Tongue (tissue), 2 donors: ENCODE results near the gene C3orf18. TPM values are rescaled to one million over a fixed set of nuclear protein-coding genes. Genes with fewer than 3 reads are reported as not detected.

ENCODE experiments used
- DNase-seq: peaks from one replicate; pipeline ENCODE4 v3.0.0-alpha.2; 2015
- total RNA-seq: library from RNA; depleted of rRNA; stranded (reverse); fragments of >200 nt; gene quantifications from one replicate; pipeline ENCODE4 v1.2.3, GENCODE V29; 2014

Gene C3orf18
- total RNA-seq = 25.1 TPM

DNA sequence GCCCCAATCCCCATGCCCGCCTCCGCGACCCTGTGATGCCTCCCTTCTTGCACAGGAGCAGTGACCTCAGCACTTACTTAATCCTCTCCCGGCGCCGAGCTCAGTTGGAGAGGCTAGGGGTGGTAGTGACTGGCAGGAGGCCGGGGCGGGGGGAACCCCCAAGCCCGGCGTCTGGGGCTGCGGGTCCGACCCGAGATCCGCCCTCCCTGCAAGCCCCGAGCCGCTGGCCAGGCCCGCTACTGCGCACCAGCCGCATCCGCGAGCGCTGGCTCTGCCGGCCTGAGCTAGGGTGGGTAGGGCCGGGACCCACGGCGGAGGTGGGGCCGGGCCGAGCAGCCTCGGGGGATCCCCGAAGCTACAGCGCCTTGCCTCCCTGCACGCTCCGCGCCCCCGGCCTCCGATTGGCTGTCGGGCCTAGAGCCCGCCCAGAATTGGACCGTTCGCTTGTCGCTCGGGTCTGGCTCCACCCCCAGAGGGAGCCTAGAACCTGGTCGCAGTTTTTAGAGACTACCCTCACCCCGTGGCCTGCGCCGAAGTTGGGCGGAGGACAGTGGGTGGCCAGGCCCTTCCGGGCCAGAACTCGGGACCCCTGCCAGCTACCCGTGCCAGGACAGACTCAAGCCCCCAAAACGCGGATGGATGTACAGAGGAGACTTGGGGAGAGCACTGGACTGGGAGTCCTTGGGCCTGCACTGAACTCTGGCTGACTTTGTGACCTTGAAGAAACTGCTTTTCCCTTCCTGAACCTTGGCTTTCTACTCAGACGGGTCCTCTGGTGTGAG, at the start of gene C3orf18:
C3orf18 (minus strand) TSS at position 362 of the 782 bp plus-strand sequence. CDS start 2,048 bp downstream, outside the sequence.
- peak; percentile 93 for DNase-seq

DNA sequence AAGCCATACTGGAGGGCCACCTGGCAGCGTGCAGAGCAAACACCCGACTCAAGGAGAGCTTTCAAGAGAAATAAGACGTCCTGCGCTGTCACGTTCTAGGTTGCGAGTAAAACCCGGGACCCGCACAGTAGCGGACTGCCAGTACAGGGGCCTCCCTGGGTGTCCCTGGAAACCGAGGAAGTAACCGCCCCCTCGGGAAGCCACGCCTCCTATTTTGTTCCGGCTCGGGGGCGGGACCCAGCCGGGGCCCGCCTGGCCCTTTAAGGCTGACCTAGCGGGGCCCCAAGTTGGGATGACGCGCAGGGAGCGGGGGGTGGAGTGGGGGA, 49.2 kb upstream of the C3orf18 start:
- peak; percentile 94 for DNase-seq

DNA sequence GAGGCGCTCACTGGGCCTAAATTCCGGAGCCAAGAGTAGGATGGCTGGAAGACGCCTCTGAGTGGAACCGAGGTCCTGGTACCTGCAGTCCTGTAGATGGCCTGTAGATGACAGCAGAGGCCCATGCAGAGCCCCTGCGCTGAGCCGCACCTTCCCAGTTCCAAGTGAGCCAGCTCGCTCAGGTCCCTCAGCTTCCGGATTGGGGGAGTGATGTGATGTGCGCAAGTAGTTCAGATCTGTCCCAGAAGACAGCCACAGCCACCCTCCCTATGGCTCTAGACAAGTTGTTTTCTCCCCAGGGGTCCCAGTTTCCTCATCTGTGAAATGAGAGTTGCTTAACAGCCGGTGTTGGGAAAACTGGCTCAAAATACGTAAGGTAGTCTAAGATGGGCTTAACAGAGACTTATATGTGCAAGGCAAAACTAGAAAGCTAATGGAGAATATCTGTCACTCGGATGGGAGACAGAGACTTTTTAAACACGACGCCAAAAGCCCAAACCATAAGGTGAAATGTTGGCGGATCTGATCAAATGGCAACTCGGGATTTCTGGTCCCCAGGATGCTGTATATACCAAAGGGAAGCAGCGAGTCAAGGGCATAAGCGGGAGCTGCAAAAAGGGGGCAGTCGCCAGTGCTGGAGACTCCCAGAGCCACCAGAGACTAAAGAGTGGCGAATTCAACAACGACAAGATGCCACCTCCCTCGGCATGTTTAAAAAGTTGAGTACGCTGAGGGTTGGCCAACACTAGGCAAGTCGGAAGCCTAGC, 48.6 kb upstream of the C3orf18 start:
- DNase-seq = peak; percentile 93

DNA sequence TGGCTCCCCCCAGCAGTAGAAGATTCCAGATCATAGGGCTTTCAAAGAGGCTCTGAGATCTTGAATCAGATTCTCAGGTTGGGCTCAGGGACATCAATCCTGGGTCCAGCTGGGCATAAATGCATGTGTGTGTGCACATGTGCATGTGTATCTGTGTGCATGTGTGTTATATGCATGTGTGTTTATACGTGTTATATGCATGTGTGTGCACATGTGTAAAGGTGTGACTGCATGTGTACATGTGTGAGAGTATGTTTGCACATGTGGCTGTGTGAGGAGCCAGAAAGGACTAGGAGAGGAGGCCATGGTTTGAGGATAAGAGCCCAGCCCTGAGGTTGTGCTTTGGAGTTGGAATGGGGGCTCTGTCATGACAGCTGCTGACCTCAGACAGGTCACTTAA, 47.6 kb upstream of the C3orf18 start:
- DNase-seq = no peak

DNA sequence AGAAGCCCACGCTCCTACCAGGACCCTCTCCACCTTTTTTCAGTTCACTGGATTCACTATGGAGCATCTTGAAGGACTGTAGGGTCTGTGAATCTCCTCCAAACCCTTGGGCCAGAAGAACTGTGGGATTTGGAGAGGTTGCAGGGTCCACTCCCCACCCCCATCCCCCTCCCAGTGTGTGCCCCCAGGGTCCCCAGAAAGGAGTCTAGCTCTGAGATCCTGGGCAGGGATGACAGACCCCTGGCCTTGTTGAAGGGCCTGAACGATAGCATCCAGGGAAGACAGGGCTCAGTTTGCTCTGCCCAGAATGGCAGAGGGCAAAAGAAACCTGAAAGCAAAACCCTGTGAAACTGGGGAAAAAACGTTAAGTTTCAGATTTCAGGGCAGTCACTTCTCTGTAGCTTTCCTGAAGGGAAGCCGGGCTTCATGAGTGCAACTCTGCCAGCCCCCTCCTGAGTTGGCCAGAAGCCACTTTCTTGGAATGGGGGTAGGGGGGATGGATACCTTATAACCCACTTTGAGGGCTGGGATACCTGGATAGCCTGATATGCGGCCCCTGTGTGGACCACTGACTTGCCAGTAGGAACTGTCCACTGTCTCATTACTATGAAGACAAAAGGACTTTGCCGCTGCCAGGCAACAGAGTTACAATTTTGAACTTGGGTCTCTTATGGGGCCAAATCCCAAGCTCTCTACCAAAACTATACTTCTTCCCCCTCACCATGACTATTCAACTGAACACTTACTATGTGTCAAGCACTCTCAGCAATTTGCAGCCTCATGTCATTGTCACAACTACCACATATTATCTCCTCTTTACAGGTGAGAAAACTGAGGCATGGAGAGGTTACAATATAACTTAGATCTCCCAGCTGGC, 45.7 kb upstream of the C3orf18 start:
- no peak for DNase-seq

DNA sequence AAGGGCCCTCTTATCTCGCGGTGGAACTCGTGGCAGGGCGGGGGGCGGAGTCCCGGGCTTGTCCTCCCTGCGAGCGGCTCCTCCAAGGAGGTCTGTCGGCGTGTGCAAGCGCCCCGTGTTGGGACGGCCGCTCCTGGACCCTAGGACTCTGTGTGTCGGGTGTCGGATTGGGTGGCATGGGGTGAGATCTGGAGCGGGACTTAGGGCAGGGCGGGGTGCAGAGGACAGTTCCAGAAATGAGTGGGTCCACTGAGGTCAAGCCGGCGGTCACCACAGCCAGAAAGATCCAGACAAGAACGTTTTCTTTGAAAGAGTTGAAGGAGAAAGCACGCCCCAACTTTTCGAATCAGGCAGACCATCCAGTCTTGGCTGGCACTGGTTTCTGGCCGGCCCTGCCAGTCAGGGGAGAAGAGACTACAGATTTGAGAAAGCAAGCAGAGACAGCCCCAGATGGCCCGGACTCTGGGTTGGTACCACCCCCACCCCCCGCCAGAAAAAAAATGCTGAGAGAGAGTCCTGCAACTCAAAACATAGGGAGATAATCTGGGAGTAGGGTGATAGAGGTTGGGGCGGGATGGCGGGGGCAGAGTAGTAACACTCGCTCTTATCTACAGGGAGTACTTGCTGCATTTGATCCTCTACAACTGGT, 44.8 kb upstream of the C3orf18 start:
- no peak for DNase-seq

DNA sequence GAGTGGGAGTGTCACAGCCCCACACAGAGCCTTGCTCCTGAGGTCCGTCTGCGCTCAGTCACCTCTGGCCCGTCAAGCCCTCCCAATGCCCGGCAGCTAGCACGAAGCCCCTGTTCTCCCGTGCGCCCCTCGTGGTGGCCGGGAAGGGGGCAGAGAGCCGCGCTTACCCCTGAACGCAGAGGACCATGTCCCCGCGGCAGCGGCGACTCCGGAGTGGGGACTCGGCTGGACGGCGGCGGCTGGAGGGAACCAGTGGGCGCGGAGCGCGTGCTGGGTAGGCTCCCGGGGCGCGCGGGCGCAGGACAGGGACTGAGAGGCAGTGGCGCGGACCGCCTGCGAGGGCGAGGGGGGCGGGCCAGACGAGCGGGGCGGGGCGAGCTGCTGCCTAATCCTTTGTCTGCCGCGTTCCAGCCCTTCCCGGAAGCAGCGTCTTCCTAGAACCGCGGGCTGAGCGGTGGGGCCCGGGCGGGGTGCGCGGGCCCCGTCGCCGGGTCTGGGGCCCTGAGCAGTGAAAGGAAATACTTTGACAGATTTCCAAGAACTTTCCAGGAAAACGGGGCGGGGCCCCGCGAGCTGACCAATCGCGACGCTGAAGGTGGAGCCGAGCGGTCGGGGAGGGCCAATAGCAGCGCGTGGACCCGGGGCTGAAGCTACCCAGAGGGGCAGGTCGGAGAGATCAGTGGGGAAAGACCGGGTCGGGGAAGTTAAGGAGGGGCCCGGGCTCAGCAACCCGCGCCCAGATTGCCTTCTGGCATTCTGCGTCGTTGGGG, 44.1 kb upstream of the C3orf18 start, which contains the start of gene CISH:
CISH (minus strand) TSS at position 311 of the 770 bp plus-strand sequence; CDS start at position 187, 124 bp downstream.
- peak; percentile 98 for DNase-seq

DNA sequence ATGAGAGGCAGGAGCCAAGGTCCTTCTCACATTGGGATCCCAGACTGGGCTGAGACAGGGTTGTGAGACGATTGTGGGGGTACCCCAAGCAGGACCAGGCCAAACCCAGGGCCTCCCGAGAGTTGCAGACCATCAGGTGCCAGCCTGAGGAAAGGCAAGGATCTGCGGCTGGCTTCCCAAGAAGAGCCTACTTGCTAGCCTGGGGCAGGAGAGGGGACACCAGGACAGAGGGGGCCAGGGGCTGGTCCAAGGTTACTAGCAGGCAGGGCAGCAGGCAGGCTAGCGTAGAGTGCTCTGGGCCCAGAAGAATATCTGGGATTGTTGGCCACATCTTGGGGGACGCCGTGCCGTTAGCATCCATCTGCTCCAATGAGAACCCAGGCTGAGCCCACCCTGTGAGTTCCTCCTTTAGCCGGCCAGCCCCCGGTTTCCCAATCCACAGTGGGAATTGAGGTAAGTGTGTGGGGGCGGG, 43.5 kb upstream of the C3orf18 start:
- DNase-seq = no peak

DNA sequence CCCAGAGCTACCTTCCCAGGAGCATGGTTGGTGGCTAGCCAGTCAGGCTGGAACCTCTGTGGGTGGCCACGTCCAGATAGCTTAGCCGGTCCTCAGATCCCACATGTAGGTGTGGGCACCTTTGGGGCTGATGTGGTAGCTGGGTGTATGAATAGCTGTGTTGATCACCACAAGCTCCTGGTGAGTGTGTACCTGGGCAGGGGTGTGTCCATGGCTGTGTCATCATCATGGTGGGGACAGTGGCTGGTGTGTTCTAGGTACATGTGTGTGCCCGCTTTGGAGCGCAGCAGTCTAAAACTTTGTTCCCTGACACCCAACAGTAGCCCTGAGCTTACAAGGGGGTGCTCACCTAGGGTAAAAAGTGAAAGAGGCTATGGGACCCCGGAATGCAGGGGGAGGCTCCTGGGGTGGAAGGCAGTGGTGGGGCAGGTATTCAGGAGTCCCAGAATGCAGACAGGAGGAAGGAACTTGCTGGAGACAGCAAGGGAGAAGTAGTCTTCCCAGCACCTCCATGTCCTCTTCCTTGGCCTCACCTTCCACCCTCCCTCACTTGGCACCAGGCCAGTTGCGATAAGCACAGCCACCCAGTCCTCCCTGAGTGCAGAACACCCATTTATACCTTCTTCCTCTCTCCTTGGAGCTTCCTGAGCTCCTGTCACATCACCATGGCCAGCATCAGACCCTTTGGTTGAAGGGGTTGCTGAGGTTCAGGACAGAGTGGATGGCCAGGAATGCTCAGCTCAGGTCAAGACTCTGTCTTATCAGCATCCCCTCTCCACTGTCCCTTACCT, 42.8 kb upstream of the C3orf18 start:
- no peak for DNase-seq

DNA sequence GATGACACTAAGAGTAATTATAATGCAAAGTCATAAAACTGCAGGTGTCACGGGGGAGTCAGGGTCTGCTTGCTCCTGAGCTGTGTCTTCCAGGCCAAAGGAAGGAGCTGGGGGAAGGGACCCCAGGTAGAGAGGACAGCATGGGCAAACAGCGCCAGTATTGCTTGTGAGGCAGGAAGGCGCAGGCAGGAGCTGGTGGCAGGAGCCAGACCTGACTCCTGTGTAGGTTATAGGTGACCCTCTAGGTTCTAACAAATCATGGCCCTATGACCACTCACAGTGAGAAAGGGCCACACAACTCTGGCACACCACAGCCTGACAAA, 42.2 kb upstream of the C3orf18 start:
- DNase-seq = no peak

DNA sequence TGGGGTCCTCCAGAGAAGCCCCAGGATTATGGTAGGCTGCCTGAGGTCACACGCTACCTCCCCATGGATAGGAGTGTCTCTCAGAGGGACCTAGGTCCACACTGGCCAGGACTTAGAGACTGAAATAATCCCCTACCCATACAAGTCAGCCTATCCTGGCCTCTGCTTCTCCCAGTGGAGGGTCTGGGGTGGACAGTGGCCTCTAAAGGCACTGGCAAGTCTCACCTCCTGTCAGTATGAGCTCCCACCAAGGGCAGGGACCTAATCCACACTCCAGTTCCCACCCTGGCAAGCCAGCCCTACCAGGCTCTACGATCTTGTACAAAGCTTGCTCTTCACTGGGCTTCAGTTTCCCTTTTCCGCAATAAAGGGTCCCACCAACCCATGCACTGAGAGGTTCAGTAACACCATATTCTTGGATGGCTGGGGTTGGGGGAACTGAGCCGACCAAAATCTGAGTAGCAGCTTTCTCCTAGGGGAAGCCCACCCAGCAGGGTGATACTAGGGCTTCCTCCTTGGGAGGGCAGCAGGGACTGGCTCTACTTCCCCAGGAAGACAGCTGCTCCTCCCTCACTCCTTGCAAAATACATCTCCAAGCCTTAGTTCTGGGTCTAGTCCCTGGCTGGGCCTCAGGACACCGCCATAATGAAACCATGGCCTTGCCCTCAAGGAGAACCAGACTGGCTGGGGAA, 41.7 kb upstream of the C3orf18 start:
- no peak for DNase-seq

DNA sequence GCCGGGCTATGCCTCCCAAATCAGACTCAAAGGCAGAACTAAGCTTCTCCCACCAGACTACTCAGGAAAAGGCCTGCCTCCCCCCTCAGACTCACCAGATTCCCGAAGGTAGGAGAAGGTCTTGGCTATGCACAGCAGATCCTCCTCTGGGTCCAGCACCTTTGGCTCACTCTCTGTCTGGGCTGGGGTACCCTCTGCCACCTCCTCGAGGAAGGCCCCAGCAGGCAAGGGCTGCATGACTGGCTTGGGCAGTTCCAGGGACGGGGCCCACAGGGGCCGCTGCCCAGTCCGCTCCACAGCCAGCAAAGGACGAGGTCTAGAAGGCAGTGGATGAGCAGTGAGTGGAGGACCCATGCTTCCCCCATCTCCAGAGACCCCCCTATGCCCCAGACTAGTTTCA, 40.7 kb upstream of the C3orf18 start:
- no peak for DNase-seq

DNA sequence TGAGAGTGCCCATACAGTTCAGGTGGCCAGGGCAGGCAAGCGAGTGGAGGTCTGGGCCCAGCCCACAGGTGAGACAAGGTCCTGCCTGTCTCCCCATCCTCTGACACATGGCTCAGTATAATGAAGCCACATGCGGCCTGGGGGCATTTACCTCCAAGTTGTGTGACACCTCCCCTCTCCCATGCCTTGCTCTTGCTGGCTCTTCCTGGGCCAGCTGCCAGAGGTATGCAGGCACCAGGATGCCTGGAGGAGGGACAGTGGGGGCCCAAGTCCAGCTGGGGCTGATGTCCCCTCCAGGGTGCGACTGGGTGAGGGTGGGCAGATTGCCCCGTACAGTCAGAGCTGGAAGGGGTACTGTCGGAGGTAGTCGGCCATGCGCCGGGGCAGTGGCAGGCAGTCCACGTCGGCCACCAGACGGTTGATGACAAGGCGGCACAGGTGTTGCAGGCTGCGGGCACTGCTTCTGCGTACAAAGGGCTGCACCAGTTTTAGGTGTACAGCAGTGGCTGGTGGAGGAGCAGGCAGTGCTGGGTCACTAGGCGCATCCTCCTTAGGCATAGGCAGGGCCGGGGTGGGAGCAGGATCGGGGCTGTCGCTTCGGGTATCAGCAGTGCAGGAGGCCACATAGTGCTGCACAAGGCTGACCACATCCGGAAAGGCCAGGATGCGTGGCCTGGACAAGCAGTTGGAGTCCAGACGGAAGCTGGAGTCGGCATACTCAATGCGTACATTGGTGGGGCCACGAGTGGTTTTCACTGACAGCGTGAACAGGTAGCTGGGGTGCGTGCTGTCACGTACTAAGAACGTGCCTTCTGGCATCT, 39.9 kb upstream of the C3orf18 start:
- DNase-seq = no peak

DNA sequence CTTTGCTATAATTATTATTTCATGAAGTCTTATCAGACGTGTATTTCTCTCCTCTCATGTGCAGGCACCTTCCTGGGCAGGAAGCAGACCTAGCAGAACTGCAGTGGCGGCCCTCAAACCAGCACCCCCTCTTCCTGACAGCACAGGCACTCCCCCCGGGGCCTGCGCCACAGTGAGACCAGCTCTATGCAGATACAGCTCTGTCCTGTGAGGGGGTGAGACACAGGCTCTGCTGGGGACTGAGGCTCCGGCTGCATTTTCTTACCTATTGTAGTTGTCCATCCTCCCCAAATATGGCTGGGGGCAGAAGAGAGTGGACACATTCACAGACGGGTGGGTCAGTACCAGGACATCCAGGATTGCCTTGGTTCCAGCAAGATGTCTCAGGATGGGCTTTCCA, 39.0 kb upstream of the C3orf18 start:
- no peak for DNase-seq

DNA sequence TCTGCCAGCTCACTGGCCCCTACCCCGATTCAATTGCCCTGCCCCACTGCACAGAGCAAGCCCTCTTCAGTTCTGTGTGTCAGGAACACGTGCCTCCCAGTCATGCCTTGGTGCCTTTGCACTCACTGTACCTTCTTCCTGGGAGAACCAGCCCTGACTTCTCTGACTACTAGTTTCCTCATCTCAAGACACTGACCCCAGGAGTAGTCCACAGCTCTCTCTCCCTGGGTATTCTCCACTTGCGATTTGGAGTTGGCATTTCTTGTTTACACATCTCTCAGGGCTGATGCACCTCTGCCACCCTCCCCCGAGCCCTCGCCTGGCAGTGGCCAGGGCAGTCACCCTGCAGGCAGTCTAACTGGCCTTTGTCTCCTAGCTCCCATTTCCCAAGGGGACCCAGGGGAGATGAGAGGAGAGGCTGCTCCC, 38.4 kb upstream of the C3orf18 start:
- DNase-seq = no peak

DNA sequence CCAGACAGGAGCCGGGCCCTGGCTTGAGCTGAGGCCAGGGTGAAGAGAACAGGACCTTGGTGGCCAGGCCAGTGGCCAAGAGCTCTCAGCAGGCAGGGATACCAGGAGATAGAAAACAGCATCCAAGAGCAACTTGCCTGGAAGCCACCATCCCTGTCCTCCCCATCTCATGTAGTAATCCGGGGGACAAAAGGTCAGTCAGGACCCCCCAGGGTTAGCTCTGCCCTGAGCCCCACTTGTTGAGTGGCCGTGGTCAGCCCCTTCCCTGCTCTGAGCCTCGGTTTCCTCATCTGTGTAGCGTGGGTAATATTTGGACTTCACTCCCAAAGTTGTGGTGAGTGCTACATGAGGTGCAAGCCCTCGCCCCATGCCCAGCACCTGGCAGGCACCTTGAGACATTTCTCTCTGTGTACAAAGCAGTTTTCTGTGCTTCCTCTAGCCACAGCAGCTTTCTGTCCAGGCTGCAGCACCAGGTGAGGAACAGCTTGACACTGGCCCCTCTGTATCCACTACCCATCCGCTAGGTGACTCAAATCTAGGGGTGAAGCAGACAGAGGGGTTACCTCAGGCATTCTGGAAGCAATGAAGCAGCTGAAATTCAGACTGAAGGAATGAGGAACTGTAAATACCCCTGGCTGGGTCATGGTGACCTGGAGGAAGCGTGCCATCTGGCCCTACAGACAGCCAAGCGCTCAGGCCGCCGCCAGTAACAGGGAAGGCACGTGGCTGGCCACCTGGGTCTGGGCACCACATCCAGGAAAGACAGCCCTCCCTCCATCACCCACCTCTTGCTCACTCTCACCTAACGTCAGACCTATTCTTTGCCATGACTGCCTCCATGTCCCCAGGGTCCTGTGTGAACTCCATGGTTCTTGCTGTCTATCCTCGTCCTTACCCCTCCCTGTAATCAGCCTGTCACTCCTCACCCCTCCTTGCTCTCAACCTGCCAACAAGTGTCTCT, 37.4 kb upstream of the C3orf18 start:
- DNase-seq = no peak

DNA sequence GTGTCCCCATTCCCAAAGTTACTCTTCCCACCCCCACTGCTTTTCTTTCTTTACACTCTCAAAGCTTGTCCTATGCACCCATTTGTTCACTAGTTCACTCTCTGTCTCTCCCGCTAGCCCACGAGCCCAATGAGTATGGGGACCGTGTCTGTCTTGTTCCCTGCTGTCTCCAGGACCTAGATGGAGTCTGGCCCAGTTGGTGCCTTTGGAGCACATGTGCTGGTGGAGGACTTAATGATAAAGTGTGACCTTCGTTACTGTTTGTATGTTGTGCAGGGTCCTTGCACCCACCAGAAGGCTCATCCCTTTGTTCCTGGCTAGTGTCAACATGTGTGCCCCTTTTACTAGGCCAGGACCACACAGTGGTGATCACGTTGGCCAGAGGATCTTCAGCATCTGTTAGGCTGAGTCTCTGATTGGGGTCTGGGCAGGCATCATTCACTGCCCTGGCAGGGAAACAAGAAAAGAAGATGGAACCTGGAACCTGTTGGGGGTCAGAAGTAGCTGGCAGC, 36.6 kb upstream of the C3orf18 start:
- no peak for DNase-seq
